Sigmoid colon (tissue), 4 donors: ENCODE measurements around the gene PLCD3.

ENCODE experiments used
- CTCF ChIP-seq, 4 experiments: fragments of 450-650 bp in 3 of 4; fragments of 200-600 bp in 1 of 4; IDR thresholded peaks; one replicate each; pipeline ENCODE4 v1.5.1; 2016 to 2019; ENCODE audit warnings: antibody characterized with exemption in 4 of 4, mild to moderate bottlenecking in 3 of 4, moderate library complexity in 2 of 4
- EP300 ChIP-seq, 4 donors: sonication (generic); formaldehyde crosslinking; IDR thresholded peaks; one replicate each; pipeline ENCODE4 v1.6.1; 2017; ENCODE audit warnings: antibody characterized with exemption in 4 of 4
- POLR2A ChIP-seq, 2 donors: fragments of 450-650 bp; IDR thresholded peaks; one replicate each; pipeline ENCODE4 v1.6.1; 2016; ENCODE audit warnings: antibody characterized with exemption in 2 of 2, mild to moderate bottlenecking in 2 of 2, moderate library complexity in 2 of 2
- POLR2AphosphoS5 ChIP-seq, 4 donors: sonication (generic); formaldehyde crosslinking; IDR thresholded peaks; one replicate each; pipeline ENCODE4 v1.6.1; 2017; ENCODE audit warnings: antibody characterized with exemption in 4 of 4

- TF ChIP-seq POLR2AphosphoS5 (IDR thresholded peaks at IDR 0.05) = peak; percentile 92 to 96 (median 94)
- peak; percentile 85 to 92 (median 90) for TF ChIP-seq CTCF (IDR thresholded peaks at IDR 0.05)
- TF ChIP-seq POLR2A (IDR thresholded peaks at IDR 0.05) = peak; percentile 44 to 55
- no peak for TF ChIP-seq EP300 (IDR thresholded peaks at IDR 0.05)
Measured at GRCh38 chr17:45132572-45133463, 503 bp upstream of the PLCD3 start.
